GM10266 (cell line): ENCODE results near the gene TCF7L1.

Experiments
- DNase-seq: peaks from one replicate; pipeline ENCODE4 v3.0.0; 2012; ENCODE audit errors: extremely low spot score
- CTCF ChIP-seq: IDR thresholded peaks from 2 replicates; pipeline ENCODE4 v1.5.1; 2012; ENCODE audit warnings: mild to moderate bottlenecking, low read depth; ENCODE audit not compliant: control insufficient read depth, insufficient read depth; ENCODE audit errors: missing control alignments

Gene TCF7L1

GRCh38 chr2:85222792-85223191 lies 89.6 kb downstream of the TCF7L1 start:
- no peak for TF ChIP-seq CTCF
- DNase-seq = no peak

- no peak for DNase-seq
- TF ChIP-seq CTCF = no peak
Observed at GRCh38 chr2:85226783-85227182, 93.6 kb downstream of the TCF7L1 start.

DNA sequence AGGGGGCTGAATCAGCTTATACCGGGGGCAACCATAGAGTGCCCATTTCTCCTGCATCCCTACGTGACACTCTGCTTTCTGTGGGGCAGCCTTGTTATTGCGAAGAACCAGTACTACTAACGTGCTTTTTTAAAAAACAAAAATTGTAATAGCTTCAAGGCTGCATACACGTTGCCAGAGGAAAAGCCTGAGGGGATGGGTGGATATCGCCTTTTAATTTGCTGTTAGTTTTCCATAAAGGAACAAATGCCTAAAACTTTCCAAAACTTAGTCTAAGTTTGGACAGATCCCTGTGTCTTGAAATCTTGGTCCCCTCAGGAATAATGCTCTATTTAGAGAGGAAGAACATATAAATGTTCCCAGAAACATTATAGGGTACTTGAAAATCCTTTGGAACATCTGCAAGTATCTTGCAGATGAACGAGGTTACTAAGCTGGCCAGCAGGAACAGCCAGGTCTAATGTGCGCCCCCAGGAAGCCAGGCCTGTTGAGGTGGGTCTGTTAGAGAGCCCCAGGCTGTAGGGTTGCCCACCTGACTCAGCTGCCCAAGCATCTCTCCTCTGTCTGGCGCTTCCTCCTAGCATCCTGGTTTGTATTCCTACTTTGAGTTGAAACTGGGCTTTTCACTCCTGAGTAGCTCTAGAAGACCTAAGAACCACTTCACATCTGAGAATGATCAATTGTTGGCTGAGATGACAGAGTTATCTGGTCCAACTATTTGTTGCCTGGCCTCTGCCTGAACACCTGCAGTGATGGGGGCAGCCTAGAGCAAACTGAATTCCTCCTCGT lies 97.7 kb downstream of the TCF7L1 start:
- DNase-seq = no peak
- TF ChIP-seq CTCF = no peak

DNA sequence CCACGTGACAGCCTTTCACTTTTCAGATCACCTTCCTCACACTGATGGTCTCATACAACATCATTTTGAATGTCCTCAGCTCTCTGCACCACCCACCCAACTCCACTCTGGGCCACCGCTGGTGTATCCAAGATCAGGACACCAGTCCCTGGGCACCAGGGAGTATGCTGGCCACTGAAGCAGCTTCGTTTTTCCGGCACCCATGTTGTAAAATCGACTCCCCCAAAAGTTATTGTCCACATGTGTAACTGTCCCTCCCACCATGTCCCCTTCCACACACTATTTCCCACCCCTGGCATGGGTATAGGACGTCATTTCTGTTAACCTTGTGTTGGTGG lies 98.2 kb downstream of the TCF7L1 start:
- DNase-seq = no peak
- no peak for TF ChIP-seq CTCF

- no peak for TF ChIP-seq CTCF
- no peak for DNase-seq
Observed at GRCh38 chr2:85231952-85232351, 98.8 kb downstream of the TCF7L1 start.

DNA sequence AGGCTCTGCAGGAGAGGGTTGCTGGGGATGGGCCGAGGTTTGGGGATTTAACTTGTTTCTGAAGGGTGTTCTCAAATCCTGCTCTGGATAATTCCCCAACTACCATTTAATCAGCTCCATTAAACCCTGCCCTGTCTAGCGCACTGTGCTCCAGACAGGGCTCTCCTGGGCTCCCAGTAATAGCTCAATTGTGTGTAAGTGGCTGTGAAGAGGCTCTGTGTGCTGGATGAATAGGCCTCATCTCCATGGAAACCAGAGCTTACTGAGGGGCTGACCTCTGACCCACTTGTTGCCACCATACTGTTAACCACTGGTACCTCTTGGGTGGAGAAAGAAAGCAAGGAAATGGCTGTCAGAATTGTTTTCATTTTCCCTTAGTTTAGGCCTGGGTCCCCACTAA lies 101.7 kb downstream of the TCF7L1 start:
- no peak for TF ChIP-seq CTCF
- DNase-seq = no peak

DNA sequence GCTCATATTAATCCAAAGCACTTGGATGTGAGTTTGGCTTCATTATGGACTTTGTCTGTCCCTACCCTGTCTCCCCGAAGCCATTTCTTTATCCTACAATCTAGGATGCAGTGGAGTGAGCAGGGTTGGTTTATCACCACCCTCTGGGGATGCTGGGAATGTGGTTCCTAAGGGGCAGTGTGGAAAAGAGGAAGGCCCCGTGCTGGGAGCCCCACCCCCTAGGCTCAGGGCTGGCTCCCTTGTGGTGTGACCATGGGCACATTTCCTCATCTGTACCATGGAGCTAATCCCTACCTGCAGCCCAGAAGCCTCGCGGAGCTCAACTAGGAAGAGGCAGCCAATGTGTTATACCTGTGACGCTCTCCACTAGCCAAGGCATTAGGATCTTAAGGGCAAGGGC lies 102.1 kb downstream of the TCF7L1 start:
- no peak for DNase-seq
- TF ChIP-seq CTCF = no peak
